Smooth muscle cell (in vitro differentiated cells): ENCODE results near the gene ZNF140. TPM values are rescaled to one million over a fixed set of nuclear protein-coding genes. Genes with fewer than 3 reads are reported as not detected.

Experiments used
- DNase-seq: peaks from one replicate; lab custom pipeline; 2025; ENCODE audit not compliant: unreplicated experiment; lab: John Stamatoyannopoulos, UW
- H2AFZ ChIP-seq: fragments of 200-600 bp; sonication (generic); 2 replicates; pipeline ENCODE4 v1.6.0; 2016; ENCODE audit warnings: antibody characterized with exemption, low read depth, mild to moderate bottlenecking
- H3F3A ChIP-seq: fragments of 200-600 bp; sonication (generic); 2 replicates; pipeline ENCODE4 v1.6.0; 2017; ENCODE audit warnings: antibody characterized with exemption, low read depth
- H3K27ac ChIP-seq: fragments of 200-600 bp; sonication (generic); 2 replicates; pipeline ENCODE4 v1.5.1; 2016; ENCODE audit warnings: low read depth, mild to moderate bottlenecking
- H3K27me3 ChIP-seq: fragments of 200-600 bp; sonication (generic); 2 replicates; pipeline ENCODE4 v1.6.1; 2016; ENCODE audit warnings: low read depth, mild to moderate bottlenecking
- H3K36me3 ChIP-seq: fragments of 200-600 bp; sonication (generic); 2 replicates; pipeline ENCODE4 v1.5.1; 2016; ENCODE audit warnings: low read depth
- H3K4me1 ChIP-seq: fragments of 200-600 bp; sonication (generic); 2 replicates; pipeline ENCODE4 v1.5.1; 2016; ENCODE audit warnings: low read depth
- H3K4me2 ChIP-seq: fragments of 200-600 bp; sonication (generic); 2 replicates; pipeline ENCODE4 v1.6.0; 2016; ENCODE audit warnings: mild to moderate bottlenecking
- H3K4me3 ChIP-seq: fragments of 200-600 bp; sonication (generic); 2 replicates; pipeline ENCODE4 v1.5.1; 2016; ENCODE audit warnings: mild to moderate bottlenecking
- H3K79me2 ChIP-seq: fragments of 200-600 bp; sonication (generic); 2 replicates; pipeline ENCODE4 v1.6.0; 2016; ENCODE audit warnings: low read depth, mild to moderate bottlenecking
- H3K9ac ChIP-seq: fragments of 200-600 bp; sonication (generic); 2 replicates; pipeline ENCODE4 v1.6.0; 2016; ENCODE audit warnings: low read depth
- H3K9me3 ChIP-seq: fragments of 200-600 bp; sonication (generic); replicated peaks from 2 replicates; pipeline ENCODE4 v1.5.1; 2016; ENCODE audit warnings: low read depth
- H4K20me1 ChIP-seq: fragments of 200-600 bp; sonication (generic); 2 replicates; pipeline ENCODE4 v1.6.0; 2016; ENCODE audit warnings: low read depth
- CTCF ChIP-seq: fragments of 200-600 bp; sonication (generic); IDR thresholded peaks from 2 replicates; pipeline ENCODE4 v1.5.1; 2017; ENCODE audit warnings: borderline replicate concordance, mild to moderate bottlenecking, antibody characterized with exemption; ENCODE audit not compliant: insufficient read depth, poor library complexity, severe bottlenecking
- WGBS: methylation state at CpG from one replicate; pipeline ENCODE4 v1.1.7; 2016; ENCODE audit warnings: low lambda C conversion rate; 5-methylcytosine and 5-hydroxymethylcytosine counted together
- polyA plus RNA-seq: library from polyadenylated mRNA; unstranded; fragments of >200 nt; fragmentation: Nextera tagmentation; extraction: Ambion mirVana; gene quantifications from 2 replicates; pipeline ENCODE4 v1.2.1, GENCODE V29; 2016
- total RNA-seq: library from RNA; depleted of rRNA; stranded (reverse); fragments of >200 nt; gene quantifications from 2 replicates; pipeline ENCODE4 v1.2.3, GENCODE V29; 2014

ZNF140 gene
- total and polyA plus RNA-seq, 2 experiments from 2014 or later, result 13.8 to 24.5 TPM

- Histone ChIP-seq H3K9ac (no peak overlapping the region), H3K9me3 (peaks cover 69% of the 10 kb centered on the region), H2AFZ (no peak overlapping the region), H3K4me2 (no peak overlapping the region), H4K20me1 (no peaks in the 10 kb centered on the region), H3K4me1 (peaks cover 4% of the 10 kb centered on the region), H3F3A (no peaks in the 10 kb centered on the region), H3K79me2 (peaks cover 36% of the 10 kb centered on the region), H3K4me3 (no peak overlapping the region), H3K36me3 (peaks cover 68% of the 10 kb centered on the region), H3K27ac (no peak overlapping the region), H3K27me3 (no peaks in the 10 kb centered on the region)
- no peak for TF ChIP-seq CTCF
- 100% methylated on average over 6 of the region's 6 CpGs for WGBS
- DNase-seq, result no peak
Observed at GRCh38 chr12:133083345-133083744, 2.6 kb downstream of the ZNF140 start.

GRCh38 chr12:133105620-133106019, 24.9 kb downstream of the ZNF140 start:
- H3K27ac ChIP-seq, result no peak overlapping the region
- no peak overlapping the region for H3K9ac ChIP-seq
- H3K4me1 ChIP-seq, result no peaks in the 10 kb centered on the region
- WGBS, result 99% methylated on average over 3 of the region's 3 CpGs
- TF ChIP-seq CTCF, result no peak
- H3K27me3 ChIP-seq, result no peaks in the 10 kb centered on the region
- peaks cover 10% of the 10 kb centered on the region for H3F3A ChIP-seq
- H3K79me2 ChIP-seq, result no peaks in the 10 kb centered on the region
- no peaks in the 10 kb centered on the region for H4K20me1 ChIP-seq
- peaks cover 93% of the 10 kb centered on the region for H3K36me3 ChIP-seq
- H2AFZ ChIP-seq, result no peak overlapping the region
- DNase-seq, result no peak
- H3K4me3 ChIP-seq, result peak overlapping the region; percentile 12
- H3K4me2 ChIP-seq, result no peak overlapping the region
- H3K9me3 ChIP-seq, result peaks cover 97% of the 10 kb centered on the region

GRCh38 chr12:133106253-133106652, 25.5 kb downstream of the ZNF140 start:
- no peak for DNase-seq
- Histone ChIP-seq H2AFZ (no peak overlapping the region), H4K20me1 (no peaks in the 10 kb centered on the region), H3K4me1 (no peaks in the 10 kb centered on the region), H3K27me3 (no peaks in the 10 kb centered on the region), H3F3A (peaks cover 10% of the 10 kb centered on the region), H3K9ac (no peak overlapping the region), H3K9me3 (peaks cover 97% of the 10 kb centered on the region), H3K27ac (no peak overlapping the region), H3K4me2 (no peak overlapping the region), H3K4me3 (peak overlapping the region; percentile 12), H3K79me2 (no peaks in the 10 kb centered on the region), H3K36me3 (peaks cover 87% of the 10 kb centered on the region)
- no peak for TF ChIP-seq CTCF
- 99% methylated on average over 5 of the region's 5 CpGs for WGBS

- H3K79me2 ChIP-seq, result no peaks in the 10 kb centered on the region
- H3K4me2 ChIP-seq, result no peak overlapping the region
- H3K9me3 ChIP-seq, result peaks cover 89% of the 10 kb centered on the region
- H3K27me3 ChIP-seq, result no peaks in the 10 kb centered on the region
- H2AFZ ChIP-seq, result no peak overlapping the region
- H3K27ac ChIP-seq, result no peak overlapping the region
- H3K4me3 ChIP-seq, result peak overlapping the region; percentile 17
- WGBS, result 100% methylated on average over 1 of the region's 1 CpG
- H4K20me1 ChIP-seq, result no peaks in the 10 kb centered on the region
- H3K36me3 ChIP-seq, result peaks cover 78% of the 10 kb centered on the region
- TF ChIP-seq CTCF, result no peak
- no peak overlapping the region for H3K9ac ChIP-seq
- H3K4me1 ChIP-seq, result no peaks in the 10 kb centered on the region
- H3F3A ChIP-seq, result peaks cover 10% of the 10 kb centered on the region
- DNase-seq, result no peak
Observed at GRCh38 chr12:133107121-133107520, 26.4 kb downstream of the ZNF140 start.
